A549 (cell line): ENCODE data around the gene KIRREL2.

Experiments used
- CTCF ChIP-seq: fragments of >200 bp; sonication (Bioruptor Twin); formaldehyde crosslinking; IDR thresholded peaks from 3 replicates; pipeline ENCODE4 v1.5.1; 2016
- EP300 ChIP-seq, 2 experiments: fragments of >200 bp; sonication (Bioruptor Twin); formaldehyde crosslinking; IDR thresholded peaks; 2 replicates in 1 of 2; 3 replicates in 1 of 2; pipeline ENCODE4 v1.6.1; 2016 to 2017
- JUN ChIP-seq, 2 experiments: fragments of >200 bp; sonication (Bioruptor Twin); formaldehyde crosslinking; IDR thresholded peaks; 2 replicates in 1 of 2; 3 replicates in 1 of 2; pipeline ENCODE4 v1.6.1; 2016 to 2017
- MYC ChIP-seq: IDR thresholded peaks from 2 replicates; pipeline ENCODE4 v1.6.1; 2012; ENCODE audit warnings: mild to moderate bottlenecking, inconsistent platforms, low read length, improper control_type of control experiment, borderline replicate concordance
- POLR2A ChIP-seq: IDR thresholded peaks from 2 replicates; pipeline ENCODE4 v1.6.1; 2012; ENCODE audit warnings: mild to moderate bottlenecking, low read length
- RFX5 ChIP-seq: fragments of 450-650 bp; IDR thresholded peaks from 2 replicates; pipeline ENCODE4 v1.7.1; 2014; ENCODE audit warnings: antibody characterized with exemption, mild to moderate bottlenecking, moderate library complexity

GRCh38 chr19:35852029-35852780, 4.5 kb upstream of the KIRREL2 start, which contains the start of gene NPHS1:
- TF ChIP-seq RFX5 (no peak), CTCF (no peak), EP300 (IDR thresholded peaks at IDR 0.05) (no peak), JUN (IDR thresholded peaks at IDR 0.05) (no peak), POLR2A (no peak), MYC (no peak)
